Keratinocyte (primary cell): ENCODE measurements around the gene NCKIPSD. TPM values are rescaled to one million over a fixed set of nuclear protein-coding genes. Genes with fewer than 3 reads are reported as not detected.
A peak's percentile ranks its signal among the peaks of the same experiment; 100 is the strongest.

Source experiments
- DNase-seq: peaks from one replicate; pipeline ENCODE4 v3.0.0-alpha.2; 2011; ENCODE audit warnings: low read depth, missing footprints, low spot score
- FAIRE-seq: peaks from 2 replicates; lab custom pipeline; 2011; peaks lifted over from hg19 to GRCh38; lab: Jason Lieb, UNC
- H2AFZ ChIP-seq: 2 replicates; pipeline ENCODE4 v1.6.0; 2012; ENCODE audit warnings: low read length, control low read depth, inconsistent platforms; ENCODE audit not compliant: control insufficient read depth
- H3K27ac ChIP-seq: 2 replicates; pipeline ENCODE4 v1.5.1; 2011; ENCODE audit warnings: low read length; ENCODE audit not compliant: control insufficient read depth, insufficient read depth
- H3K27me3 ChIP-seq: 3 replicates; pipeline ENCODE4 v1.6.0; 2011; ENCODE audit warnings: low read length; ENCODE audit not compliant: control insufficient read depth, insufficient read depth; ENCODE audit errors: extremely low read depth
- H3K36me3 ChIP-seq, 2 experiments: 2 replicates in 1 of 2; 3 replicates in 1 of 2; pipeline ENCODE4 v1.5.1; 2011; ENCODE audit warnings: low read length in 2 of 2, mild to moderate bottlenecking in 1 of 2; ENCODE audit not compliant: control insufficient read depth in 2 of 2, insufficient read depth in 2 of 2; ENCODE audit errors: extremely low read depth in 1 of 2
- H3K4me1 ChIP-seq: 3 replicates; pipeline ENCODE4 v1.5.1; 2011; ENCODE audit warnings: low read length; ENCODE audit not compliant: control insufficient read depth, insufficient read depth; ENCODE audit errors: extremely low read depth
- H3K4me2 ChIP-seq: 3 replicates; pipeline ENCODE4 v1.6.0; 2011; ENCODE audit warnings: low read depth, low read length; ENCODE audit not compliant: control insufficient read depth, insufficient read depth; ENCODE audit errors: extremely low read depth
- H3K4me3 ChIP-seq, 3 experiments: fragments of 200-600 bp in 1 of 3; sonication (generic) in 1 of 3; 2 replicates in 2 of 3; 3 replicates in 1 of 3; pipeline ENCODE4 v1.5.1; 2011 to 2016; ENCODE audit warnings: low read length in 3 of 3, mild to moderate bottlenecking in 3 of 3, control low read depth in 2 of 3, inconsistent platforms in 1 of 3, low read depth in 1 of 3, mixed read lengths in 1 of 3, mixed run types in 1 of 3, moderate library complexity in 1 of 3; ENCODE audit not compliant: control insufficient read depth in 2 of 3, insufficient read depth in 2 of 3; ENCODE audit errors: extremely low read depth in 1 of 3
- H3K79me2 ChIP-seq: 2 replicates; pipeline ENCODE4 v1.6.0; 2012; ENCODE audit warnings: low read length; ENCODE audit not compliant: control insufficient read depth, insufficient read depth
- H3K9ac ChIP-seq: 3 replicates; pipeline ENCODE4 v1.6.0; 2011; ENCODE audit warnings: low read length; ENCODE audit not compliant: control insufficient read depth, insufficient read depth; ENCODE audit errors: extremely low read depth
- H3K9me1 ChIP-seq: 3 replicates; pipeline ENCODE4 v1.6.0; 2011; ENCODE audit warnings: low read length; ENCODE audit not compliant: control insufficient read depth, insufficient read depth; ENCODE audit errors: extremely low read depth
- H3K9me3 ChIP-seq: 2 replicates; pipeline ENCODE4 v1.5.1; 2012; ENCODE audit warnings: low read depth, low read length; ENCODE audit not compliant: control insufficient read depth
- H4K20me1 ChIP-seq: 3 replicates; pipeline ENCODE4 v1.6.0; 2011; ENCODE audit warnings: low read length; ENCODE audit not compliant: control insufficient read depth, insufficient read depth; ENCODE audit errors: extremely low read depth
- CTCF ChIP-seq, 3 experiments: IDR thresholded peaks in 1 of 3; conservative IDR thresholded peaks in 1 of 3; optimal IDR thresholded peaks in 1 of 3; 2 replicates in 2 of 3; 3 replicates in 1 of 3; pipeline versions ENCODE3 to v1.5.1; 2011; ENCODE audit warnings: low read length in 3 of 3, mild to moderate bottlenecking in 3 of 3, moderate library complexity in 2 of 3, control low read depth in 1 of 3, inconsistent platforms in 1 of 3; ENCODE audit not compliant: insufficient read depth in 2 of 3; ENCODE audit errors: extremely low read depth in 1 of 3
- EZH2 ChIP-seq: IDR thresholded peaks from one replicate; pipeline ENCODE4 v1.6.1; 2012; ENCODE audit warnings: inconsistent platforms, mild to moderate bottlenecking, low read length, moderate library complexity
- dilution Hi-C: fragments of 300-500 bp; cut with MboI; formaldehyde crosslinking; loops from one replicate; pipeline ENCODE4 v1.7.0; 2020; ENCODE audit warnings: low sequenced_read_pairs; ENCODE audit not compliant: extremely low pct_ligation_motif_present
- polyA plus RNA-seq, 5 experiments: library from polyadenylated mRNA; depleted of rRNA in 3 of 5; stranded (reverse) in 3 of 5; stranded (forward) in 1 of 5; unstranded in 1 of 5; fragments of >200 nt; gene quantifications; 1 replicate in 1 of 5; 2 replicates in 3 of 5; 3 replicates in 1 of 5; pipeline versions ENCODE4 v1.2.1 to v1.2.3, GENCODE V29; 2011 to 2012; ENCODE audit warnings: missing spikeins in 2 of 5, low read depth in 1 of 5, low replicate concordance in 1 of 5

Gene NCKIPSD
- polyA plus RNA-seq, 1 donor (not counting 4 experiments of a cell fraction or from before 2014, with no cell fraction given) = 9.8 TPM

DNA sequence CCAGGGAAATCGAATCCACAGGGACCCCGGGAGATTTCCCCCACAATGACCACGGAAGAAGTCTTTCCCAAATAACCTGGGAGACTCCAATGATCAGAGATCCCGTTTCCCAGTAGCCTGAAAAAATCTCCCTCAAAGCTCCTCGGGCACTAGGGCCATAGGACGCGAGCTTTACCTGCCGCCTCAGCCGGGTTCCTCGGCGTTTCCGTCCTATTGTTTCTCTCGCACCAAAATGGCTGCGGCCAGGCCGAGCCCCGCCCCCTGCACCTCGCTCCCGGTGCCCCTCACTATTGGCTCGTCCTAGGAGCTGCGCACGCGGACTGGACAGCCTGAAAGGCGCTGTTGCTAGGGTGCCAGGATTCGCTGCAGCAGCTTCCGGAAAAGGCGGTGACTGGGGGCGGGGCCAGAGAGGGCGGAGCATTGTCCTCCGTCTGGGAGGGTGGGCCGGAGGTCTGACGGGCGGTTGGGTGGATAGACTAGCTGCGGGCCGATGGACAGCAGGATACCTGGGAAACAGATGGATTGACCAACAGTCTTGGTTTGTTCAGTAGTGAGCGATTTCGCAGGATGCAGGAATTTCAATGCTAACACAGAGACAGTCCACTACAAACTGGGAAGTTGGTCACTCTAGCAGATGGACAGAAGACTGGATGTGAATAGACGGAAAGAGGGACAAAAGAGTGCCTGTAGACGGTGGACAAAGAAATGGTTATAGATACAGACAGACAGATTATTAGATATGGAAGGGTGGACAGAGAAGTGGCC is 31.4 kb upstream of the NCKIPSD start, which contains the start of gene IP6K2:
IP6K2 (minus strand) TSS at position 240 of the 765 bp plus-strand sequence. CDS start 21,930 bp downstream, outside the sequence.
- FAIRE-seq = peak; percentile 77
- TF ChIP-seq CTCF (optimal IDR thresholded peaks at IDR 0.05 in 1 of 3, IDR thresholded peaks at IDR 0.05 in 1 of 3, conservative IDR thresholded peaks at IDR 0.05 in 1 of 3; ENCODE audit: extremely low read depth in 1 of 3, insufficient read depth in 2 of 3, low read length in 3 of 3) (no peak), EZH2 (no peak)
- Histone ChIP-seq H3K9me1 (peaks cover 2% of the 10 kb centered on the region), H3K27me3 (no peaks in the 10 kb centered on the region), H3K9ac (peak within 1 kb of the TSS; percentile 97), H4K20me1 (peaks cover 9% of the 10 kb centered on the region), H3K4me3 (peak within 1 kb of the TSS; percentile 87 to 99 (median 99)), H3K27ac (peak within 1 kb of the TSS; percentile 94), H2AFZ (peak within 1 kb of the TSS; percentile 95), H3K4me2 (peak within 1 kb of the TSS; percentile 98), H3K36me3 (peaks cover 4 to 11% of the 10 kb centered on the region in 2 experiments), H3K9me3 (no peaks in the 10 kb centered on the region), H3K79me2 (peaks cover 47% of the 10 kb centered on the region), H3K4me1 (peaks cover 23% of the 10 kb centered on the region)
- peak; percentile 68 for DNase-seq
- dilution Hi-C loops = no loop called here

DNA sequence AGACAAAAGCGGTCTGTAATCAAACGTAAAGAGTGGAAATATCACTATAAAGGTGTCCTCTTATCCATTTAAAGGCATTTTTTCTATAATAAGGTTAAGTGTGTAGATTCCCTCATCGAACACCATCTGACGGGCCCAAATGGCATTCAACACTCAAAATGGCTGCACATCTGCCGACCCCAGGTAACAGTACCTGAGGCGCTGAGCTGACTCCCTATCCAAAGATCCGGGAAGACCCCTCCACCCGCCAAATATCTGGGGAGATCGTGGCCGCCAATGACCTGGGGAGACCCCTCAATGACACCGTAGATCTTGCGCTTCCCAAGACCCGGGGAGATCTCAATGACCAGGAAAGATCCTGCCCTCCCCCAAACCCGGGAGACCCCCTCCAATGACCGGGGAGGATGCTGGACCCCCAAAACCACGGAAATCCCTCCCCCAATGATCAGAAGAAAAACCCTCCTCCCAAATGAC is 30.8 kb upstream of the NCKIPSD start:
- Histone ChIP-seq H3K4me3 (peak overlapping the region; percentile 87 to 99 (median 99)), H3K27ac (peak overlapping the region; percentile 94), H3K4me2 (peak overlapping the region; percentile 98), H3K9me1 (peaks cover 2% of the 10 kb centered on the region), H4K20me1 (peaks cover 12% of the 10 kb centered on the region), H2AFZ (peak overlapping the region; percentile 29), H3K4me1 (peaks cover 23% of the 10 kb centered on the region), H3K79me2 (peaks cover 52% of the 10 kb centered on the region), H3K9ac (peak overlapping the region; percentile 97), H3K27me3 (no peaks in the 10 kb centered on the region), H3K36me3 (peaks cover 4 to 15% of the 10 kb centered on the region in 2 experiments), H3K9me3 (no peaks in the 10 kb centered on the region)
- dilution Hi-C loops = no loop called here
- DNase-seq (no peak), FAIRE-seq (no peak)
- no peak for TF ChIP-seq EZH2
- no peak for TF ChIP-seq CTCF (optimal IDR thresholded peaks at IDR 0.05 in 1 of 3, IDR thresholded peaks at IDR 0.05 in 1 of 3, conservative IDR thresholded peaks at IDR 0.05 in 1 of 3; ENCODE audit: extremely low read depth in 1 of 3, insufficient read depth in 2 of 3, low read length in 3 of 3)
